GM18951 (cell line): ENCODE results near the gene WDR82.

Experiments
- POLR2A ChIP-seq: IDR thresholded peaks from 4 replicates; pipeline ENCODE4 v1.6.1; 2011; ENCODE audit warnings: mild to moderate bottlenecking; ENCODE audit not compliant: insufficient read length, insufficient read depth; ENCODE audit errors: extremely low read depth
- in situ Hi-C: fragments of 300-500 bp; cut with MboI; formaldehyde crosslinking; loops from one replicate; pipeline ENCODE4 v1.12.0; 2022; ENCODE audit warnings: low sequenced_read_pairs, mixed read lengths, inconsistent platforms; ENCODE audit not compliant: unreplicated experiment

The WDR82 gene

DNA sequence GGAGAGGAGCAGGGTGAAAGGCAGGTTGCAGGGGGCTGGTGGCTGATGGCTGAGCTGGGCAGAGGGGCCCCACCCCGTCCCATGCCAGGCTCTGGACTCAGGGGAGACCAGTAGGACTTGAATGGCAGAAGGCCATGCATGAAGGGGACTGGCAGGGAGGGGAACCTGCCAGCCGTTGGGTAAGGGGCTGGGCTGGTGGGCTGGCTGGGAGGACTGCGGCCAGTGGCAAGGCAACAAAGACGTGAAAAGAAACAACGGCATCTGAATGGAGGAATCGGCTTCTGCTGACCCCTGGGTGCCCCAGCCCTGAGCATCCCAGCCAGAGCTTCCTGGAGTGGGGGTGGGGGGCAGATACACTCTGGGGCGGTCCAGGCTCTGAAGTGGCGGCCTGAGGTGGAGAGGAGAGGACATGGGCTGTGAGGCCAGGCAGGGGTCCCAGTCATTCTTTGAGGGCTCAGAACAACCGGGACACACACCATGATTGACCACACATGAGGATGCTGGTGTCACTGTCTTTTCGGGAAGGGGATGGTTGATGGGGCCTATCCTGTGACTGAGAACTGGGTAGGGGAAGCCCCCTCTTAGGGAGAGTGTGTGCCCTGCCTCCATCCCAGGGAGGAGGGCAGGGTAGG lies 20.9 kb upstream of the WDR82 start:
- no peak for TF ChIP-seq POLR2A
- in situ Hi-C loops, result loop anchor here (5.0 kb wide), 1 partner anchor 33 kb away; no protein-coding TSS in a partner anchor

DNA sequence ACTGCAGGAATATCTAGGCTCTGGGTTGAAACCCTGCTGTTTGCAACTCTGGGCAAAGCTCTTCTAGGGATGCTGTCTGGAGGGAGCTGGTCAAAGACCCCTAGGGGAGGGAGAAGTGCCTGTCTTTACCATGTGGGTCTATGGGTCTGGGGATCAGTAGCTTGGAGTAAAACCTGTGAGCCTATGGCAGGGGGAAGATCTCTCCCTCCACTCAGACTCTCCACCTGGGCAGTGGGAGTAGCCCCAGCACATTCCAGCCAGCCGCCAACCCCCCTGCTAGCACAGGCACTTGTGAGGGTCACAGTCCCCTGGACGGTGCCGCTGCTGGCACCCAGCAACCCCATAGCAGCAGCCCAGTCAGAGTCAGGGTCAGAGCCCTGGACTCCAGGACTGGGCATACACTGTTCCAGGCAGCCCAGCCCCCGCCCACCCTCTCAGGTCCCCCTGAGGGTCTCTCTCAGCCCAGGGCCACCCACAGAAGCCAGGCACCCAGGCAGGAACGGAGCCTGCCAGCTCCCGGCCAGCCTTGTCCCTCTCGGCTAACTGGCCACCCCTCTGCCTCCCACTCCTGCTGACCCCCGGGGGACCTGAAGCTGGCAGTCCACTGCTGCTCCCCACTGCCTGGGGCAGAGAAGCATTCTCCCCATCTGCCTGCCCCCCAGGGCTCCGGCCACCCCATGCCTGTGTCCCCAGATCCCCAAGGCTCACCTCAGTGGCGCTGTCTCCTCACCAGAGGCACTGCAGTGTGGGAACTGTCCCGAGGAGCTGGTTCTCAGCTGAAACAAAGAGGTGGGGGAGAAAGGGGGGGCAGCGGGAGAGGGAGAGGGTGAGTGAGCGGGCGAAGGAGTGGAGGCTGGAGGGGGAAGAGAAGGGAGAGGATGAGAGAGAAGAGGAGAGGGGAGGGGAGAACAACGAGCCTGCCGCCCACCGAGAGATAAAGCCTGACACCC lies 20.0 kb upstream of the WDR82 start:
- in situ Hi-C loops, result loop anchor here (5.0 kb wide), 1 partner anchor 34 kb away; no protein-coding TSS in a partner anchor
- TF ChIP-seq POLR2A, result no peak

DNA sequence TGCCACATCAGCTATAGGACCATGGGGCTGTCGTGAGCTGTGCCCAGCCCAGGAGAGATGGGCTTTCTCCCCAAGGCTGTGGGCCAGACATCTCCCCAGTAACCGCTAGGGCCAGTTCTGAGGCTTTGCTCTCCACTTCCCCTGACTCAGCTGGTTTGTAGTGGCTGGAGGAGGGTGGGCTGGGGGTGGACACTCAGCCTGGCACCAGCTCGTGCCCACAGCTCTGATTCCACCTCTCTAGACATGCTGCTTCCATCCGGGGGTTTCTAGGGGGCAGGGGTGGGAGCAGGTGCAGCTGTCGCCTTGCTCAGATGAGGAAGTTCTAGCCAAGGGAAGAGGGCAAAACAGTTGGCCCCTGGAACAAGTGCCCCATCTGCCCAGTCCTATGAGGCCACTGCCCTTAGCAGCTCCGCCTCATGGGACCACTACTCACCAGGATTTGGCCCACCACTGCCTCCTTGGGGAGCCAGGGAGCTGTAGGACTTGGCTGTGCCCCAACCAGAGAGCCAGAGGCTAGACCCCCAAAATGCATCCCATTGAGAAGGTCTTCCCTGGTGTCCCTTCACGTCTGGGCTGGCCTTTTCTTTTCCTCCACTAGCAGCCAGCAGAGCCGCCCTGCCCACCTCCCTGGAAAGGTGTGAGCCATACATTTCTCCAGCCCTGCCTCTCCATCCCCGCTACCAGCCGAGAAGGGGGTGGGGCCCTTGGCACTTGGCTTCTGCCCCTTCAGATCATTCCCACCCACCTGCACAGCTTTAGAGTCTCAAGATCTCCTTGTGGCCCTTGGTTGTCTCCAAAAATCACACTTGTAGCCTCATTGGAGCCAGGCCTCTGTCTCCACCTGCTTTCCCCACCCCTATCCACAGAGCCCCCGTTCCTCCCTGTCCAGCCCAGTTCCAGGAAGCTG lies 19.0 kb upstream of the WDR82 start:
- no peak for TF ChIP-seq POLR2A
- in situ Hi-C loops, result loop anchor here (5.0 kb wide), 1 partner anchor 35 kb away; no protein-coding TSS in a partner anchor

DNA sequence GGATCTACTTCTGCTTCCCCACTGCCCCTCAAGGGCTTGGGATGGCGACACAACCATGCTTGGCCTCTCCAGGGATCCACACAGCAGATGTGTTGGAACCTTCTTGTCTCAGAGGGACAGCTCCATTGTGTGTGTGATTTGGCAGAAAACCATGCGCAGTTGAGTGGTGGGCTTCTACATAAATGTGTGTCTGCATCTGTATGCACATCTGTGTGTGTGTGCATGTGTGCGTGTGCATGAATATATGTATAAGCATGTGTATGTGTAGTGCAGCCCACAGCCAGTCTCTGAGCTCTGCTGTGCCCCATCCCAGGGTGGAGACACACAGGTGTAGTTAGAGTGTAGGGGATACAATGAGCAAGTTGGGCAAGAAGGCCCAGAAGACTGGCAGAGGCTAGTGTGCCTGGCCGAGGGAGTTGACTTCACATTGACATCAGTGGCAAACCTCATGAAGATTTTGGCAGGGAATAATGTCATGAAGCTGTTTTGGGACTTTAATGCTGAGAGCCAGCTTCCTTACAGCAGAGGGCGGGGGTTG lies 17.3 kb upstream of the WDR82 start:
- TF ChIP-seq POLR2A, result no peak
- in situ Hi-C loops, result loop anchor here (5.0 kb wide), 1 partner anchor 37 kb away; no protein-coding TSS in a partner anchor

DNA sequence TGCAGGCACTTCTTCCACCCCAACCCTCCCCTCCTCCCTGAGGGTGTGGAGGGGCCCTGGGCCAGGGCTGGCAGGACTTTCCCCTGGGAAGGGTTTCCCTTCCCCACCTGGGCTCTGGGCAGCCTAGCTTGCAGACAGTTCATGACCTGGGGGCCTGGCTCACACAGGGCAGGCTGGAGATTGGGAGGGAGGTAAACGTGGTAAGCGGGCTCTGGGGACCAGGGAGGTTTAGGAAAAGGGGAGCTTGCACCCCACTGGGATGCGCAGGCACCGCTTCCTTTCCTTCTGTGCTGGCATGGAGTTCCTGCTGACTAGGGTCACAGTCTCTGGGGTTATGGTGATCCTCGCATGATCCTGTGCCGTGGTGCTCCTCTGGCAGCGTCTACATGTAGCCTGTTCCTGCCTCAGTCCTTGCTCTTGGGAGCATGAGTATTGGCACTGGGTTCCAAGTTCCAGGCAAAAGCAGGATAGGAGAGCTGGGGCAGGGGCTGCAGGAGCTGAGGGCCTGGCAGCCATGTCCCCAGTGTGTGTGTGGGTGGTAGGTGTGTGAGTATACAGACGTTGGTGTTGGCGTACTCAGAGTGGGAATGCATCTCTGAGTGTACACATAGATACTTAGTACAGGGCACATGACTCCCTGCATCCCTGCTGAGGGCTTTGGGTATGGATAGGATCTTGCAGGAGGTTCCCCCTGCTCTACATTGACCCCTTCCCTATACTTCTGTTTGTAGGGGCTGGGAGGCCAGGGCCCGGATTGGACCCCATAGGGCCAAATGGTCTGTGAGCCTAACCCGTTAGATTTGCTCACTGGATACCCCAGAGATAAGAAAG lies 16.1 kb upstream of the WDR82 start:
- in situ Hi-C loops, result loop anchor here (5.0 kb wide), 1 partner anchor 38 kb away; no protein-coding TSS in a partner anchor
- no peak for TF ChIP-seq POLR2A

DNA sequence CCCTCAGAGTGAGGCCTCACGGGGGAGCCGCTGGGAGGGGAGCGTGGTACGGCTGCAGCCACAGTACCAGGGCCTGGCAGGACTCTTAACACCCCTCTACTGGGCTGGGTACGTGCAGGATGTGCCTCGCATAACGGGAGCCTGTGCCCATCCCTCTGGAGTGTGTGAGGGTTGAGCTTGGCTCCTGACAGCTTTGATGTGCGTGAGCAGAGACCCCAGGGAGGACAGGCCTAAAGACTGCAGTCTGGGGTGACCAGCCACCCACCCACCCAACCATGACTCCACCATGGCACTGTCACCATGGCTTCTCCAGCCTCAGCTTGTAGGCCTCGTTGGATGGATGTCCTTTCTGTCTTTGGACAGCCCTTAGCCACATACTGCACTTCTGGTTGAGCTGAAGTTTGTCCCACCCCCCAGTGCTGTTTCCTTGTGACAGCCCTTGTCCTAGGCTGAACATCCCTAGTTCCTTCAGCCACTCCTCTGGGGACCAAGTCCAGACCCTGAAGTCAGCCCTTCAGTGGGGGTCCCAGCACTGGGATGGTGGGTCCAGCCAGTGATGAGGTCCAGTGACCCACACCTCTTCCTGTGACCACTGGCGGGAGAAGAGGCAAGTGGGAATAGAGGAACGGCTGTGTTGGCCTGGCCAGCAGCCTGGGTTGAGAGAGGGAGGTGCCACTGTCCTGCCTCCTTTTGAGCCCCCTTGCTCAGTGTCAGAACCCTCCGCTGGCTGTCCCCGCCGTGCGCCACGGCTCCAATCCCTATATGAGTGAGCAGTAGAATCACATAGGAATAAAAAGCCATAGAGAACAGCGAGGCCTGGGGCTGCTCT lies 15.3 kb upstream of the WDR82 start:
- no peak for TF ChIP-seq POLR2A
- in situ Hi-C loops, result no loop called here

DNA sequence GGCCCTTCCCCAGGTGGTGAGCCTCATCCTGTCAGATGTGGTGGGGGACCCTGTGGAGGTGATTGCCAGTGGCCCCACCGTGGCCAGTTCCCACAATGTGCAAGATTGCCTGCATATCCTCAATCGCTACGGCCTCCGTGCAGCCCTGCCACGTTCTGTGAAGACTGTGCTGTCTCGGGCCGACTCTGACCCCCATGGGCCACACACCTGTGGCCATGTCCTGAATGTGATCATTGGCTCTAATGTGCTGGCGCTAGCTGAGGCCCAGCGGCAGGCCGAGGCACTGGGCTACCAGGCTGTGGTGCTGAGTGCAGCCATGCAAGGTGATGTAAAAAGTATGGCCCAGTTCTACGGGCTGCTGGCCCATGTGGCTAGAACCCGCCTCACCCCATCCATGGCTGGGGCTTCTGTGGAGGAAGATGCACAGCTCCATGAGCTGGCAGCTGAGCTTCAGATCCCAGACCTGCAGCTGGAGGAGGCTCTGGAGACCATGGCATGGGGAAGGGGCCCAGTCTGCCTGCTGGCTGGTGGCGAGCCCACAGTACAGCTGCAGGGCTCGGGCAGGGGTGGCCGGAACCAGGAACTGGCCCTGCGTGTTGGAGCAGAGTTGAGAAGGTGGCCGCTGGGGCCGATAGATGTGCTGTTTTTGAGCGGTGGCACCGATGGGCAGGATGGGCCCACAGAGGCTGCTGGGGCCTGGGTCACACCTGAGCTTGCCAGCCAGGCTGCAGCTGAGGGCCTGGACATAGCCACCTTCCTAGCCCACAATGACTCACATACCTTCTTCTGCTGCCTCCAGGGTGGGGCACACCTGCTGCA lies 14.0 kb upstream of the WDR82 start:
- TF ChIP-seq POLR2A, result no peak
- in situ Hi-C loops, result no loop called here

DNA sequence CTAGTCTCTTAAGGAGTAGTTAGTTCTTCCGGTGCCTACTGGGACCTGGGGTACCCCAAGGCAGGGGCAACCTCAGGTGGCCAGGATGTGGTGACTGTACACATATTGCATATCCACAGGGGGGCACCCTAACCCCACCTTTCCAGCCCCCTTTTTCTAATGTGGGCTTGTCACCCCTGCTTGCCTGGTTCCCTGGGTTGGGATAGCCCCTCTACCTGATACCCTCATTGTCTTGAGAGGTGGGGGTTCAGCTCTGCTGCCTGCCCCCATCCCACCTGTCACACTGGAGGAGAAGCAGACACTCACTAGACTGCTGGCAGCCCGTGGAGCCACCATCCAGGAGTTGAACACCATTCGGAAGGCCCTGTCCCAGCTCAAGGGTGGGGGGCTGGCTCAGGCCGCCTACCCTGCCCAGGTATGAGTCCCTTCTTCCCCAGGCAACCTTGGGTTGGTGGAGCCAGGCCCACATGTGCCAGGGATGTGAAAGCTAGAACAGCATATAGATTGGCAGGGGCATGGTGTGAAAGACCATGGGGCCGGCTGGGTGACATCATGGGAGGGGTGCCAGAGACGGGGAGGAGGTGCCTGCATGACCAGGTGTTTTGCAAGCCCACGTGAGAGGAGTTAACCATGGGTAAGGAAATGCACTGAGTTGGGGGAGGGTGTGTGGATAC lies 13.2 kb upstream of the WDR82 start:
- no peak for TF ChIP-seq POLR2A
- in situ Hi-C loops, result no loop called here

DNA sequence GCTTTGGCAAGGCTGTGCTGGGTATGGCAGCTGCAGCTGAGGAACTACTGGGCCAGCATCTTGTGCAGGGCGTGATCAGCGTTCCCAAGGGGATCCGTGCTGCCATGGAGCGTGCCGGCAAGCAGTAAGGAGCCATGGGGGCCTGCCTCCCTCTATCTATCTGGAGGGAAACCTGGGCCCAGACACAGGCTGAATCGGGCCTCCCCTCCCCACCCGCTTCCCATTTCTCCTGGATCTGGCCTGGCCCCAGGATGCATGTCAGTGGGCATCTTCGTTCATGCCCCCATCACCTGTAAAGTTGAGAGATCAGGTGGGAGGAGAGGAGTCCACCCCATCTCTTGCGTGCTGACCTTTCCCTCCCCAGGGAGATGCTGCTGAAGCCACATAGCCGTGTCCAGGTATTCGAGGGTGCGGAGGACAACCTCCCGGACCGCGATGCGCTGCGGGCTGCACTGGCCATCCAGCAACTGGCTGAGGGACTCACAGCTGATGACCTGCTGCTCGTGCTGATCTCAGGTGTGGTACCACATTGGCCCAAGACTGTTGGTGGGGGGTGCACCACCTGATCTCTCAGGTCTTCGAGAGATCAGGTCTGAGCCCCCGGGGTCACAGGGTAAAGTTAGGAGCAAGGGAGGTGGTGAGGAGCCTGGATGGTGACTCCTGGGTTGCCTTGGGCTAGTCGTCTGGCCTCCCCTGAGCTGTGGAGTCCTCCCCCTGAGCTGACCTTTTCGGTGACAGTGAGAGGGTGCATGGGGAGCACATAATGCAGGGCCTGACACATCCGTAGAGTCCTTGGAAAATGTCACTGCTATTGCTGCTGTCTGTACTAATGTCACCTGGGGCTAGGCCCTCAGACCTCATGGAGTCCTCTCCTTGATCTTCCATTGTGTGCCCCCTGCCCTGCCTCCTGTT lies 12.4 kb upstream of the WDR82 start:
- no peak for TF ChIP-seq POLR2A
- in situ Hi-C loops, result no loop called here
